Measurements from ENCODE around the gene UBE3A. TPM values are rescaled to one million over a fixed set of nuclear protein-coding genes. Genes with fewer than 3 reads are reported as not detected.

Gene UBE3A
- total RNA-seq, 1 donor from 2014 or later: 116 TPM

DNA sequence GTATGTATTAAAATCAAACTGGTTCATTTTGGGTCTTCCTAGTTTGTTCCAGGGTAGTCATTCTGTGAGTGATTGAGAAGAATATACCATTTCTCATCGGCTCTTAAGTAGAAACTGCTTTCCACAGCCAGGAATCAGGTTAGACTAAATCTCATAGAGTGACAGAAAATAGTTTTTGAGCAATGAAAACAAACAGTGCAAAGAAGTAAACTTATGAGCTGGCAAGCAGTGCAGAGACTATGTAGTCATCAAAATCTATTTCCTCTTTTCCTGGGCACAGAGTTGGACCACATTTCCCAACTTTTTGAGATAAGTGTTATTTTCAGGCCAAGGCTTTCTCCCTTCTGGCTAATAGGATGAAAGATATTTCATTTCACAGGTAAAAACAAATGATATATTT lies 66.5 kb downstream of the UBE3A start:
- H3K27ac Mint-ChIP-seq: no peak overlapping the region
- H3K27me3 Mint-ChIP-seq: no peaks in the 10 kb centered on the region
- H3K9me3 Mint-ChIP-seq: peaks cover 9% of the 10 kb centered on the region
- H3K36me3 Mint-ChIP-seq (ENCODE audit: low read depth): peaks cover 69% of the 10 kb centered on the region
- peaks cover 2% of the 10 kb centered on the region for H3K4me1 Mint-ChIP-seq
- intact Hi-C loops (cut with micrococcal nuclease): no loop called here
- no peak for DNase-seq
- H3K4me3 Mint-ChIP-seq: no peak overlapping the region

DNA sequence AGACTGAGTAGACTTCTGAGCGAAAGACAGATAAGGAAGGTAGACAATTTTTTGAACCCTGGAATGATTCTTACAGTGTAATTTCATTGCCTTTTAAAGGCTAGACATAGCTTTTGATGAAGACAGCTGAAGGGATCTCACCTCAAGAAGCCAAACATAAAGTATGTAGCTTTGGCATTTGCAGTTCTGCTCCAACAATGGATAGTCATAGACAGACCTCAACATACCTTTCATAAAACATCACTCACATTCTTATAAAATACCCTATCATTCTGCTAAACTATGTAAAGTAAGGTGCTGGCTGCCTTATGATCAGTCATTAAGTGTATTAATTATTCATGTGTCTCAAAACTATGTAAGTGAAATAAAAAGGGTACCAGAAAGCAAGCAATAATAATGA lies 70.0 kb downstream of the UBE3A start:
- intact Hi-C loops (cut with micrococcal nuclease): no loop called here
- Mint-ChIP-seq H3K9me3 (peaks cover 9% of the 10 kb centered on the region), H3K27me3 (no peaks in the 10 kb centered on the region), H3K27ac (no peak overlapping the region), H3K4me3 (no peak overlapping the region), H3K4me1 (peaks cover 11% of the 10 kb centered on the region), H3K36me3 (ENCODE audit: low read depth) (peaks cover 58% of the 10 kb centered on the region)
- no peak for DNase-seq

DNA sequence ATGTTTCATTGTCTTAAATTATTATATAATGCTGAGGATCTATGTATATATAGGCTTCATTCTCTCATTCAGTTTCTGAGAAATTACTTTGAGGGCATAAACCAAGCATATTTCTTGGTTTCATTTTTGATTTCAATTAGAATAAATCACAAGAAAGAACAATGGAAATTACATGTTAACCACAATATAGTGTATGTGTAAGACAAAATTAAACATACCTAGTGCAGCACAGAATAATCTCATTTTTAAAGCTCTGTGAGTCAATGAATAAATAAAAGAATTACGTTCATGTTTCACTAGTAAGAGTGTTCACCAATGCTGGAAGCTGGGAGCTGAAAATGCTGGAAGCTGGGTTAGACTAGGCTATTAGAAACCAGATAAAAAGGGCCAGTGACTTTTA lies 72.8 kb downstream of the UBE3A start:
- no peak overlapping the region for H3K27ac Mint-ChIP-seq
- H3K36me3 Mint-ChIP-seq (ENCODE audit: low read depth): peaks cover 50% of the 10 kb centered on the region
- intact Hi-C loops (cut with micrococcal nuclease): loop anchor here (2.0 kb wide), 1 partner anchor 73 kb away; the partner anchor contains the start of gene UBE3A
- peaks cover 11% of the 10 kb centered on the region for H3K4me1 Mint-ChIP-seq
- no peak for DNase-seq
- H3K9me3 Mint-ChIP-seq: peaks cover 3% of the 10 kb centered on the region
- H3K27me3 Mint-ChIP-seq: no peaks in the 10 kb centered on the region
- no peak overlapping the region for H3K4me3 Mint-ChIP-seq

DNA sequence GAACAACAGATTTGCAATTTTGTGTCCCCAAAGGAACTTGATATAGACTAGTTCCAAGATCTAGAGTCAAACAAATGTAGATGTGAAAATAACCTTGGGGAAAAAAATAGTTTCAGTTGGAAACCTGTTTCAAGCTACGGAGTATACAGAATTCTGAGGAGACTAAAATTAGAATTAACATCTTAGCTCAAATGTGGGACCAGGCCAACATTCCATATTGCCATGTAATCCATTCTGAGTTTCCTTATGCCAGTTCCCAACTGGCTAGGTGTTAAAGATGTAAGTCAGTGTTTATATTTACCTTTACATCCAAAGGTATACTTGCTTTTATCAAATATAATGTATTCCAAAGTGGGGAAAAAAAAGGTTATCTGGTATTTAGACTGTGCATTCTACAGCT lies 76.3 kb downstream of the UBE3A start:
- intact Hi-C loops (cut with micrococcal nuclease): no loop called here
- Mint-ChIP-seq H3K4me1 (peaks cover 9% of the 10 kb centered on the region), H3K36me3 (ENCODE audit: low read depth) (peaks cover 45% of the 10 kb centered on the region), H3K9me3 (no peaks in the 10 kb centered on the region), H3K27ac (no peak overlapping the region), H3K4me3 (no peak overlapping the region), H3K27me3 (no peaks in the 10 kb centered on the region)
- no peak for DNase-seq

DNA sequence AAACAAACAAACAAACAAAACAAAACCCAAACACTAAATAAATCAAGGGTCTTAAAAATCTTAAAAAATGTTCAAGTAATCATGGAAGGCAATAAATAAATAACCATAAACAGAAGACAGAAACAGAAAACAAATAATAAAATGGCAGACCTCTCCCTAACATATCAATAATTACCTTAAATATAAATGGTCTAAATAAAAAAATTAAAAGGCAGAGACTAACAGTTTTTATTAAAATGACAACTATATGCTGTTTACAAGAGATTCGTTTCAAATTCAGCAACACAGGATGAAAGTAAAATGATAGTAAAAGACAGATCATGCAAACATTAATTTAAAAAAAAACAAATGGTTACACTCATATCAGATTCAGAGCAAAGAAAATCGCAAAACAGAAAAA lies 91.1 kb downstream of the UBE3A start:
- intact Hi-C loops (cut with micrococcal nuclease): no loop called here
- no peak for DNase-seq
- Mint-ChIP-seq H3K4me3 (no peak overlapping the region), H3K36me3 (ENCODE audit: low read depth) (peaks cover 74% of the 10 kb centered on the region), H3K4me1 (no peaks in the 10 kb centered on the region), H3K9me3 (peaks cover 21% of the 10 kb centered on the region), H3K27me3 (no peaks in the 10 kb centered on the region), H3K27ac (no peak overlapping the region)

DNA sequence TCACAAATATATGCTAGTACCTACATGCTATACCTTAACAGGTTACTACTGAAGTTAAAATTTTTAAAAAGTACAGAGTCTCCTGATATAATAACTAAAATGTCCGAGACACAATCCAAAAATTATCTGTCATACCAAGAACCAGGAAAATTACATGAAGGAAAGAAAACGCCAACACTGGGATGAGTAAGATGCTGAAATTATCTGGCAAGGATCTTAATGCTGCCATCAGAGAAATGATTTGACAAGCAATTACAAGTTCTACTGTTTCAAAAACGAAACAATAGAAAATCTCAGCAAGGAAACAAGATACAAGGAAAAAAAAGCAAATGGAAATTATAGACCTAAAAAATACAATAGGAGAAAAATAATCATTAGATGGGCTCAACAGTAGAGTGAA lies 92.5 kb downstream of the UBE3A start:
- Mint-ChIP-seq H3K36me3 (ENCODE audit: low read depth) (peaks cover 79% of the 10 kb centered on the region), H3K27me3 (no peaks in the 10 kb centered on the region), H3K27ac (no peak overlapping the region), H3K4me3 (no peak overlapping the region), H3K4me1 (no peaks in the 10 kb centered on the region), H3K9me3 (peaks cover 25% of the 10 kb centered on the region)
- intact Hi-C loops (cut with micrococcal nuclease): no loop called here
- no peak for DNase-seq

DNA sequence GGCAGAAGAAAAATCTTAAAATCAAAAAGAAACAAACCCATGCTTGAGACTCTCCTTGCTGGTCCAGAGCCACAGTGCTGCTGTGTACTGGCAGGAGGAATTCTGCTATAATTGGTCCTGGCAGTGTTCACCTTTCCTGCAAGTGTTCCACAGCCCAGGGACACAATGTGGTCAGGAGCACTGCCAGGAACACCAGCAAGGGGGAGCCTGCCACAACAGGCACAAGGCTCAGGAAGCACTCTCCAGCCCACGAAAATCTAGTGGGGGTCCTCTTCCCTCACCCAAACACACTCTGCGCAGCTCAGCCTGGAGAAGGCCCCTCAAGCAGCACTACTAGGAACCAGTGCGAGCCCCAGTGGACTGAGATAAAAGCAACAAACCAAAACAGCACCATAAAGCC lies 92.9 kb downstream of the UBE3A start:
- Mint-ChIP-seq H3K36me3 (ENCODE audit: low read depth) (peaks cover 76% of the 10 kb centered on the region), H3K27ac (no peak overlapping the region), H3K9me3 (peaks cover 24% of the 10 kb centered on the region), H3K4me1 (no peaks in the 10 kb centered on the region), H3K27me3 (no peaks in the 10 kb centered on the region), H3K4me3 (no peak overlapping the region)
- intact Hi-C loops (cut with micrococcal nuclease): no loop called here
- no peak for DNase-seq

DNA sequence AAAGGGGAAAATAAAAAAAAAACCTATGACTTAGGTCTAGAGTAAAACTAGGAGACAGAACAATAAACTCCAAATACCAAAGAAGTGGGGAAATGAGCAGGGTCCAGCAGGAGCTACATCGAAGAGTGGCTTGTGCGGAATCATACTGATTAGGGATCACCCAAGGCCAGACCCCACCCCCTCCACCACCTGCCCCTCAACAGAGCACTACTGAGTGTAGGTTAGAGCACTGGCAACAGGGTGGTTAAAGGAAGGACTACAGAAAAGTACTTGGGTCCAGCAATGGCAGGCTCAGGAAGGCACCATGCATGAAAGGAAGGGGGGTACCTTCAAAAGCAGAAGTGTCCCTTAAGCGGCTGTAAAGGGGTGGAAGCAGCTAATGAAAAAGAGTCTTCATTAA lies 96.2 kb downstream of the UBE3A start:
- intact Hi-C loops (cut with micrococcal nuclease): no loop called here
- peaks cover 11% of the 10 kb centered on the region for H3K9me3 Mint-ChIP-seq
- peaks cover 69% of the 10 kb centered on the region for H3K36me3 Mint-ChIP-seq (ENCODE audit: low read depth)
- H3K27ac Mint-ChIP-seq: no peak overlapping the region
- no peaks in the 10 kb centered on the region for H3K27me3 Mint-ChIP-seq
- no peak for DNase-seq
- H3K4me1 Mint-ChIP-seq: no peaks in the 10 kb centered on the region
- H3K4me3 Mint-ChIP-seq: no peak overlapping the region

DNA sequence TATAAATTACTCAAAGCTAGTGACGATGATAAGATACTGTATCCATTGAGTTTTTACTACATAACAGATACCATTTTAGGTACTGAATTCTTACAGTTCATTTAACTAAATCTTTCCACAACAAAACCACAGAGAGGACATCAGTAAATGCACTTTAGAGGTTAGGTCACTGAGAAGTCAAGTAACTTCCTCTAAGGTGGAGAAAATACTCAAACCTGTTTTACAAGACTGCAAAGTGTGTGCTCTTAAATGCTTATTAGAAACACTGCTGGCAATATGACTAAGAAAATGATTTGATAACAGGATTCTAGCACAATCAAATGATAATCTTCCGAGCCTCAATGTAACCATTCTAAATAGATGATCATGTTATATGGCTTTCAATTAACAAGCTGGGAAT lies 99.4 kb downstream of the UBE3A start:
- intact Hi-C loops (cut with micrococcal nuclease): no loop called here

DNA sequence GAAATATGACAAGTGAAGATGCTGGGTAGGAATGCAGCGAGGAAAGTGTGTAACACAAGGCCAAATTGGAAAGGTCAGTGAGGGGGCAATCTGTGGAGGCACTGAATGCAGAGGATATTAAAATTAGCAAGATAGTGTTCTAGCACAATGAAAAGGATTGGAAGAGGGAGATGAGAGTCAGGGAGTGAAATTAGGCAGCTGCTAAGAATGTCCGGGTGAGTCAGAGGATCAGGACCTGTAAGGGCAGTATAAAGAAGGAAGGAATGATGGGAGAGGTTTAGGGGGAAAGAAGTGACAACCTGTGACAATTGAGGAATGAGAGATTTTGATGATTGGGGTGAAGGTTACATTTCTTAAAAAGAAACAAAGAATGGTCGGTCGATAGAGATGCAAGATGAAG lies 103.5 kb downstream of the UBE3A start:
- H3K27ac Mint-ChIP-seq: no peak overlapping the region
- H3K4me3 Mint-ChIP-seq: no peak overlapping the region
- peaks cover 72% of the 10 kb centered on the region for H3K36me3 Mint-ChIP-seq (ENCODE audit: low read depth)
- intact Hi-C loops (cut with micrococcal nuclease): no loop called here
- H3K9me3 Mint-ChIP-seq: peaks cover 24% of the 10 kb centered on the region
- DNase-seq: no peak
- no peaks in the 10 kb centered on the region for H3K27me3 Mint-ChIP-seq
- H3K4me1 Mint-ChIP-seq: no peaks in the 10 kb centered on the region

More for the DNA sequence above, 99.4 kb downstream of the UBE3A start:
- no peak overlapping the region for H3K27ac Mint-ChIP-seq
- no peaks in the 10 kb centered on the region for H3K27me3 Mint-ChIP-seq
- H3K4me1 Mint-ChIP-seq: no peaks in the 10 kb centered on the region
- peaks cover 67% of the 10 kb centered on the region for H3K36me3 Mint-ChIP-seq (ENCODE audit: low read depth)
- DNase-seq: no peak
- no peak overlapping the region for H3K4me3 Mint-ChIP-seq
- peaks cover 15% of the 10 kb centered on the region for H3K9me3 Mint-ChIP-seq

DNA sequence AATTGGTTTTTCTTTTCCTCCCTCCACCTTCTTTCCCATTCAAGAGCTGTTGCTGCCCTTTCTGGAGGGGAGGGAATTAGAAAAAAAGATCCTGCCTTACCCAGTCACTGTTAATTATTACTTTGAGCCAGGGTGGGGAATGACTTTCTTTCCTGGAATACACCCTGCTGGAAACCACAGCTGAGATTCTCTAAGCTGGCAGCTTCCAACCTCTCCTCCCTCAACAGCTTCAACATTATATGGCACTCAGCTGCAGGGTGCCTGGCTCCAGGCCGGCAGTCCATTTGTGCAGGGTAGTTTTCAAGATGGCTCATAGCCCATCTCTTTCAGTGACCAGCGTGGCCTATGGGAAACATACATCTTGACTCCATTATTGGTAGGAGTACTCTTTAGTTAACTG lies 105.8 kb downstream of the UBE3A start:
- H3K27ac Mint-ChIP-seq: no peak overlapping the region
- H3K4me3 Mint-ChIP-seq: no peak overlapping the region
- intact Hi-C loops (cut with micrococcal nuclease): no loop called here

DNA sequence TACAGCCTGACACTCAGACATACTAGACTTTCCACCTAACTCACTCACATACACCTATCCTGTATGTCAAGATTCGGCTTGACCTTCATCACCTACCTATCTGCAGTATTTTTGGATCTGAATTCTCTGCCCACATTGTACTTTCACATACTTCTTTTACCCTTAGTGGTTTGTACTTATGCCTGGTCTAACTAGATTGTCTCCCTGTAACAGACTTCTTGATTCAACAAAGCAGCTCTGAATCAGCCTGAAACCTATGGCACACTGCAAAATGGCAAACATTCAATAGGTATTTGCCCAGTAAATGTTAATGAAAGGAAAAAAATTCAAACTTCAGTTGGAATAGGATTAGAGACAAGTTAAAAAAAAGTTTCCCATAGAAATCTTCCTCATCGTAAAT lies 106.5 kb downstream of the UBE3A start:
- DNase-seq: no peak
- intact Hi-C loops (cut with micrococcal nuclease): no loop called here
- Mint-ChIP-seq H3K4me1 (no peaks in the 10 kb centered on the region), H3K4me3 (no peak overlapping the region), H3K27ac (no peak overlapping the region), H3K9me3 (peaks cover 28% of the 10 kb centered on the region), H3K27me3 (no peaks in the 10 kb centered on the region), H3K36me3 (ENCODE audit: low read depth) (peaks cover 52% of the 10 kb centered on the region)

More for the DNA sequence above, 105.8 kb downstream of the UBE3A start:
- no peak for DNase-seq
- Mint-ChIP-seq H3K36me3 (ENCODE audit: low read depth) (peaks cover 56% of the 10 kb centered on the region), H3K9me3 (peaks cover 28% of the 10 kb centered on the region), H3K4me1 (no peaks in the 10 kb centered on the region), H3K27me3 (no peaks in the 10 kb centered on the region)

DNA sequence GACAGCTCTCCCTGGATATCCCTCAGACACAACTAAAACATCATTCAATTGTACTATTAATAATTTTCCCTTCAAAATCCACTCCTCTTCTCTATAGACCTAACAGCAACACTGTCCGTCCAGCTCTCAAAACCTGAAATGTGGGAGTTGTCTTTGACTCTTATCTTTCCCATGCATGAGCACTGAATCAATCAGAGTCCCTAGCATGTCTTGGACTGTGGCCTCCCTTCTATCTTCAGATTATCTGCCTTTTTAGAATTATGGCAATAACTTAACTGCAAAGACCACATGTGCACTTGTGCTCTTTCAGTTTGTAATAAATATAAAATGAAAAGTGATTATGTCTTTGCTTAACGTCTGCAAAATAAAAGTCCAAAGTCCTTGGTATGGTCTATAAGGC lies 107.0 kb downstream of the UBE3A start:
- DNase-seq: no peak
- Mint-ChIP-seq H3K36me3 (ENCODE audit: low read depth) (peaks cover 48% of the 10 kb centered on the region), H3K4me1 (no peaks in the 10 kb centered on the region), H3K9me3 (peaks cover 28% of the 10 kb centered on the region), H3K27me3 (no peaks in the 10 kb centered on the region), H3K27ac (no peak overlapping the region), H3K4me3 (no peak overlapping the region)
- intact Hi-C loops (cut with micrococcal nuclease): no loop called here

DNA sequence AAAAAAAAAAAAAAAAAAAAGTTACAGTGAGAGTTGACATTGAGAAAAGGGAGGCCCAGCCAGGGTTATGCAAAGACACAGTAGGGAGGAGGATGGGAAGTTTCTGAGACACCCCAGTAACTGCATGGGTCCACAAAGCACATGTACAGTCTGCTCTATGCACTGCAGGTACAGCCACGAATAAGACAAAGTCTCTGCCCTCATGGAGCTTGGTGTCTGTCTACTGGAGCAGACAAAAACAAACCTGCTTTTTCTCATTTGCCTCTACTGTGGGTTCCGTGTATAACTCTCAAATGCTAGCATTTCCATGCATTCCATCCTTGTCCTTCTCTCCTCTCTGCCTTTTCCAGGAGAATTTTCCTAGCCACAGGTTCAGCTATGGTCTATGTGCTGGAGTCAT lies 107.4 kb downstream of the UBE3A start:
- H3K36me3 Mint-ChIP-seq (ENCODE audit: low read depth): peaks cover 44% of the 10 kb centered on the region
- peaks cover 30% of the 10 kb centered on the region for H3K9me3 Mint-ChIP-seq
- H3K27ac Mint-ChIP-seq: no peak overlapping the region
- no peak overlapping the region for H3K4me3 Mint-ChIP-seq
- H3K4me1 Mint-ChIP-seq: no peaks in the 10 kb centered on the region
- no peak for DNase-seq
- intact Hi-C loops (cut with micrococcal nuclease): no loop called here
- H3K27me3 Mint-ChIP-seq: no peaks in the 10 kb centered on the region

DNA sequence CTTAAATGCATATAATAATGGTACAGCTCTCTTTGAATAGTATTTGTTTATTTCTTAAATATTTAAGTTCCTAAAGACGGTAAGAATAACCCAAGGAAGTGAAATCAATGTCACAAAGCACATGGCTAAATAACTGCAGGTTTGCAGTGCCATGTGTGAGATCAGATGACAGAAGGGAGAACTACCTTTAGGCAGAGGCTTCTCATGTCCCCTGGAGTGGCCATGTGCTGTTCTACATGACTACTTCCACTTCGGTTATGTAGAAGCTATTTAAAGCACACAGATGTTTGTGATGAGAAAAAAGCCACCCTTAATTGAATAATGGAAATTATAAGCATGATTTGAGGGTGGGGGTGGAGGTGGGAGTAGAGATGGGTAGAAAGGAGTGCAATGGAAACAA lies 109.1 kb downstream of the UBE3A start:
- no peak for DNase-seq
- Mint-ChIP-seq H3K4me3 (no peak overlapping the region), H3K27me3 (no peaks in the 10 kb centered on the region), H3K36me3 (ENCODE audit: low read depth) (peaks cover 30% of the 10 kb centered on the region), H3K9me3 (peaks cover 22% of the 10 kb centered on the region), H3K4me1 (no peaks in the 10 kb centered on the region), H3K27ac (no peak overlapping the region)
- intact Hi-C loops (cut with micrococcal nuclease): no loop called here
